H9 (cell line): Measurements from ENCODE around the gene ZBTB17. TPM values are rescaled to one million over a fixed set of nuclear protein-coding genes. Genes with fewer than 3 reads are reported as not detected.

Experiments used
- DNase-seq: peaks from one replicate; pipeline ENCODE4 v3.0.0-alpha.2; 2017
- H2AFZ ChIP-seq: one replicate; pipeline ENCODE4 v1.6.1; 2013; ENCODE audit warnings: mild to moderate bottlenecking, low read length, control low read depth, moderate library complexity
- H2AK5ac ChIP-seq: 2 replicates; pipeline ENCODE4 v1.6.1; 2013; ENCODE audit warnings: low read length, control low read depth, mixed read lengths; ENCODE audit not compliant: insufficient read length
- H2BK120ac ChIP-seq: one replicate; pipeline ENCODE4 v1.6.1; 2013; ENCODE audit warnings: low read depth, mild to moderate bottlenecking, low read length, control low read depth, inconsistent platforms; ENCODE audit not compliant: poor library complexity, severe bottlenecking
- H2BK12ac ChIP-seq: 2 replicates; pipeline ENCODE4 v1.6.1; 2013; ENCODE audit warnings: low read length, control low read depth, mixed read lengths, low read depth; ENCODE audit not compliant: insufficient read length
- H2BK15ac ChIP-seq: 2 replicates; pipeline ENCODE4 v1.6.1; 2013; ENCODE audit warnings: low read depth, low read length, control low read depth
- H2BK20ac ChIP-seq: one replicate; pipeline ENCODE4 v1.6.1; 2013; ENCODE audit warnings: low read depth, mild to moderate bottlenecking, low read length, control low read depth, inconsistent platforms; ENCODE audit not compliant: poor library complexity, severe bottlenecking
- H2BK5ac ChIP-seq: 2 replicates; pipeline ENCODE4 v1.6.1; 2013; ENCODE audit warnings: low read length, control low read depth, mixed read lengths; ENCODE audit not compliant: insufficient read length
- H3K14ac ChIP-seq: 2 replicates; pipeline ENCODE4 v1.6.1; 2013; ENCODE audit warnings: low read length, control low read depth; ENCODE audit not compliant: insufficient read depth
- H3K18ac ChIP-seq: 2 replicates; pipeline ENCODE4 v1.6.1; 2013; ENCODE audit warnings: low read depth, mild to moderate bottlenecking, mixed read lengths, low read length, control low read depth; ENCODE audit not compliant: insufficient read length
- H3K23ac ChIP-seq: 2 replicates; pipeline ENCODE4 v1.6.1; 2013; ENCODE audit warnings: low read length, control low read depth, mixed read lengths, low read depth; ENCODE audit not compliant: insufficient read length
- H3K23me2 ChIP-seq: 2 replicates; pipeline ENCODE4 v1.6.1; 2013; ENCODE audit warnings: low read depth, mild to moderate bottlenecking, mixed read lengths, low read length, control low read depth; ENCODE audit not compliant: insufficient read length, poor library complexity, severe bottlenecking
- H3K27ac ChIP-seq: 2 replicates; pipeline ENCODE4 v1.5.1; 2013; ENCODE audit warnings: low read length, control low read depth, mixed read lengths, low read depth; ENCODE audit not compliant: insufficient read length
- H3K27me3 ChIP-seq: 2 replicates; pipeline ENCODE4 v1.6.1; 2013; ENCODE audit warnings: low read length, control low read depth, inconsistent platforms; ENCODE audit not compliant: insufficient read depth
- H3K4ac ChIP-seq: 2 replicates; pipeline ENCODE4 v1.6.1; 2013; ENCODE audit warnings: low read depth, mild to moderate bottlenecking, control low read depth, inconsistent platforms, low read length, moderate library complexity
- H3K4me1 ChIP-seq: 2 replicates; pipeline ENCODE4 v1.6.1; 2013; ENCODE audit warnings: low read length, control low read depth, inconsistent platforms; ENCODE audit not compliant: insufficient read depth
- H3K4me2 ChIP-seq: 2 replicates; pipeline ENCODE4 v1.6.1; 2013; ENCODE audit warnings: low read length, control low read depth, mixed read lengths; ENCODE audit not compliant: insufficient read length, insufficient read depth
- H3K56ac ChIP-seq: 2 replicates; pipeline ENCODE4 v1.6.1; 2013; ENCODE audit warnings: low read depth, mild to moderate bottlenecking, mixed read lengths, low read length, control low read depth; ENCODE audit not compliant: insufficient read length
- H3K79me1 ChIP-seq: 2 replicates; pipeline ENCODE4 v1.6.1; 2013; ENCODE audit warnings: low read depth, mild to moderate bottlenecking, moderate library complexity, low read length, control low read depth, inconsistent platforms; ENCODE audit not compliant: insufficient read depth, poor library complexity, severe bottlenecking
- H3K79me2 ChIP-seq: 2 replicates; pipeline ENCODE4 v1.6.1; 2013; ENCODE audit warnings: low read length, control low read depth, inconsistent platforms; ENCODE audit not compliant: insufficient read depth
- H3K9ac ChIP-seq: 2 replicates; pipeline ENCODE4 v1.6.1; 2013; ENCODE audit warnings: low read length, control low read depth, mixed read lengths; ENCODE audit not compliant: insufficient read length; ENCODE audit errors: extremely low read depth
- H3K9me3 ChIP-seq: one replicate; pipeline ENCODE4 v1.6.1; 2013; ENCODE audit warnings: low read depth, low read length, inconsistent platforms; ENCODE audit not compliant: control insufficient read depth
- H3T11ph ChIP-seq: one replicate; pipeline ENCODE4 v1.6.1; 2013; ENCODE audit warnings: mild to moderate bottlenecking, low read length, control low read depth, inconsistent platforms
- H4K20me1 ChIP-seq: one replicate; pipeline ENCODE4 v1.6.1; 2013; ENCODE audit not compliant: control insufficient read depth, insufficient read length, insufficient read depth
- H4K5ac ChIP-seq: 2 replicates; pipeline ENCODE4 v1.6.1; 2013; ENCODE audit warnings: low read depth, mild to moderate bottlenecking, mixed read lengths, low read length, control low read depth; ENCODE audit not compliant: insufficient read length
- H4K8ac ChIP-seq: replicated peaks from 2 replicates; pipeline ENCODE4 v1.6.1; 2013; ENCODE audit warnings: low read length, control low read depth, mixed read lengths, low read depth; ENCODE audit not compliant: insufficient read length
- H4K91ac ChIP-seq: 2 replicates; pipeline ENCODE4 v1.6.1; 2013; ENCODE audit warnings: low read depth, mild to moderate bottlenecking, moderate library complexity, mixed read lengths, low read length, control low read depth; ENCODE audit not compliant: insufficient read length
- H3K27ac Mint-ChIP-seq, 3 experiments: 2 replicates in 2 of 3; 3 replicates in 1 of 3; pipeline ENCODE4 v1.8.0; 2020 to 2021; ENCODE audit warnings: mixed read lengths in 3 of 3, mild to moderate bottlenecking in 1 of 3, moderate library complexity in 1 of 3
- H3K27me3 Mint-ChIP-seq: 2 replicates; pipeline ENCODE4 v1.8.0; 2021; ENCODE audit warnings: low read depth, mild to moderate bottlenecking, moderate library complexity, mixed read lengths
- H3K36me3 Mint-ChIP-seq, 3 experiments: 2 replicates in 2 of 3; 3 replicates in 1 of 3; pipeline ENCODE4 v1.8.0; 2020 to 2021; ENCODE audit warnings: low read depth in 3 of 3, mixed read lengths in 3 of 3; ENCODE audit not compliant: insufficient read depth in 1 of 3
- H3K4me1 Mint-ChIP-seq, 2 experiments: 2 replicates each; pipeline ENCODE4 v1.8.0; 2020; ENCODE audit warnings: mixed read lengths in 2 of 2
- H3K4me3 Mint-ChIP-seq, 2 experiments: 2 replicates in 1 of 2; 3 replicates in 1 of 2; pipeline ENCODE4 v1.8.0; 2020 to 2021; ENCODE audit warnings: mild to moderate bottlenecking in 2 of 2, mixed read lengths in 2 of 2, moderate library complexity in 1 of 2
- H3K9me3 Mint-ChIP-seq, 2 experiments: 2 replicates in 1 of 2; 3 replicates in 1 of 2; pipeline ENCODE4 v1.8.0; 2020; ENCODE audit warnings: mild to moderate bottlenecking in 2 of 2, mixed read lengths in 2 of 2, moderate library complexity in 1 of 2
- WGBS: extraction: QIAGEN DNeasy Blood & Tissue Kit; methylation state at CpG from one replicate; pipeline ENCODE4 v1.1.7; 2013; ENCODE audit warnings: missing lambda C conversion rate, low lambda C conversion rate, mixed read lengths; ENCODE audit not compliant: insufficient read length; ENCODE audit errors: extremely low coverage; 5-methylcytosine and 5-hydroxymethylcytosine counted together
- total RNA-seq: library from RNA; stranded (reverse); gene quantifications from 2 replicates; pipeline ENCODE4 v1.2.1, GENCODE V29; 2021
- TF ChIP-seq, protein P1 (sequence below): fragments of 200-600 bp; sonication (generic); conservative IDR thresholded peaks from 3 replicates; pipeline ENCODE4 v1.8.0; 2021; ENCODE audit warnings: antibody characterized with exemption, mild to moderate bottlenecking

ZBTB17 gene
- total RNA-seq, 1 experiment from 2014 or later: 16.5 TPM

DNA sequence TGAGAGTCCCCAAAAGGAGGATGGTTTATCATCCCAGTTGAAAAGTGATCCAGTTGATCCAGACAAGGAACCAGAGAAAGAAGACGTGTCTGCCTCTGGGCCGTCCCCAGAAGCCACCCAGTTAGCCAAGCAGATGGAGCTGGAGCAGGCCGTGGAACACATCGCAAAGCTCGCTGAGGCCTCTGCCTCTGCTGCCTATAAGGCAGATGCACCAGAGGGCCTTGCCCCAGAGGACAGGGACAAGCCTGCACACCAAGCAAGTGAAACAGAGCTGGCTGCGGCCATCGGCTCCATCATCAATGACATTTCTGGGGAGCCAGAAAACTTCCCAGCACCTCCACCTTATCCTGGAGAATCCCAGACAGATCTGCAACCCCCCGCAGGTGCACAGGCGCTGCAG, 43.3 kb downstream of the ZBTB17 start:
- no peaks in the 10 kb centered on the region for H4K20me1 ChIP-seq
- no peak overlapping the region for H3K14ac ChIP-seq
- no peak overlapping the region for H3K27ac ChIP-seq
- no peak overlapping the region for H3K18ac ChIP-seq
- no peak overlapping the region for H3K56ac ChIP-seq
- H3K36me3 Mint-ChIP-seq: peaks cover 67 to 94% (median 92%) of the 10 kb centered on the region in 3 experiments
- H4K8ac ChIP-seq: no peak overlapping the region
- H2AFZ ChIP-seq: no peak overlapping the region
- H3K79me1 ChIP-seq: no peaks in the 10 kb centered on the region
- no peak overlapping the region for H3K23ac ChIP-seq
- no peak overlapping the region for H2BK120ac ChIP-seq
- H3K27me3 ChIP-seq: no peaks in the 10 kb centered on the region
- no peak overlapping the region for H2BK12ac ChIP-seq
- H3K27ac Mint-ChIP-seq: no peak overlapping the region
- no peak overlapping the region for H3T11ph ChIP-seq
- no CpG with 5 or more reads among the region's 9 CpGs for WGBS
- H2BK20ac ChIP-seq: no peak overlapping the region
- no peak overlapping the region for H4K5ac ChIP-seq
- H3K4me1 Mint-ChIP-seq: peaks cover 3 to 4% of the 10 kb centered on the region in 2 experiments
- H2BK15ac ChIP-seq: no peak overlapping the region
- TF ChIP-seq, protein P1, sequence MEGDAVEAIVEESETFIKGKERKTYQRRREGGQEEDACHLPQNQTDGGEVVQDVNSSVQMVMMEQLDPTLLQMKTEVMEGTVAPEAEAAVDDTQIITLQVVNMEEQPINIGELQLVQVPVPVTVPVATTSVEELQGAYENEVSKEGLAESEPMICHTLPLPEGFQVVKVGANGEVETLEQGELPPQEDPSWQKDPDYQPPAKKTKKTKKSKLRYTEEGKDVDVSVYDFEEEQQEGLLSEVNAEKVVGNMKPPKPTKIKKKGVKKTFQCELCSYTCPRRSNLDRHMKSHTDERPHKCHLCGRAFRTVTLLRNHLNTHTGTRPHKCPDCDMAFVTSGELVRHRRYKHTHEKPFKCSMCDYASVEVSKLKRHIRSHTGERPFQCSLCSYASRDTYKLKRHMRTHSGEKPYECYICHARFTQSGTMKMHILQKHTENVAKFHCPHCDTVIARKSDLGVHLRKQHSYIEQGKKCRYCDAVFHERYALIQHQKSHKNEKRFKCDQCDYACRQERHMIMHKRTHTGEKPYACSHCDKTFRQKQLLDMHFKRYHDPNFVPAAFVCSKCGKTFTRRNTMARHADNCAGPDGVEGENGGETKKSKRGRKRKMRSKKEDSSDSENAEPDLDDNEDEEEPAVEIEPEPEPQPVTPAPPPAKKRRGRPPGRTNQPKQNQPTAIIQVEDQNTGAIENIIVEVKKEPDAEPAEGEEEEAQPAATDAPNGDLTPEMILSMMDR: no peak
- H3K27me3 Mint-ChIP-seq: no peaks in the 10 kb centered on the region
- no peaks in the 10 kb centered on the region for H3K9me3 Mint-ChIP-seq
- no peak for DNase-seq
- H3K4ac ChIP-seq: no peak overlapping the region
- no peak overlapping the region for H3K4me3 Mint-ChIP-seq
- no peak overlapping the region for H2AK5ac ChIP-seq
- no peak overlapping the region for H3K4me2 ChIP-seq
- H3K4me1 ChIP-seq: no peaks in the 10 kb centered on the region
- no peaks in the 10 kb centered on the region for H3K23me2 ChIP-seq
- no peaks in the 10 kb centered on the region for H3K79me2 ChIP-seq
- no peak overlapping the region for H3K9ac ChIP-seq
- H3K9me3 ChIP-seq: no peaks in the 10 kb centered on the region
- H4K91ac ChIP-seq: no peak overlapping the region
- no peak overlapping the region for H2BK5ac ChIP-seq
